Ureter (tissue), 1 donor: Measurements from ENCODE around the gene TTLL9. TPM values are rescaled to one million over a fixed set of nuclear protein-coding genes. Genes with fewer than 3 reads are reported as not detected.

Source experiments
- DNase-seq: peaks from one replicate; pipeline ENCODE4 v3.0.0-alpha.2; 2020; ENCODE audit warnings: low spot score
- total RNA-seq: library from RNA; stranded (reverse); gene quantifications from one replicate; pipeline ENCODE4 v1.2.4, GENCODE V29; 2023
- donor health status: DM: yes; HTN: yes; CAD: no.

Gene TTLL9
- total RNA-seq, 1 donor from 2014 or later, result 0.86 TPM

- DNase-seq, result no peak
Measured at GRCh38 chr20:31977080-31977479, 106.6 kb downstream of the TTLL9 start.

GRCh38 chr20:31979713-31980426 lies 109.4 kb downstream of the TTLL9 start:
- no peak for DNase-seq

- no peak for DNase-seq
Measured at GRCh38 chr20:31981784-31982183, 111.3 kb downstream of the TTLL9 start.

DNA sequence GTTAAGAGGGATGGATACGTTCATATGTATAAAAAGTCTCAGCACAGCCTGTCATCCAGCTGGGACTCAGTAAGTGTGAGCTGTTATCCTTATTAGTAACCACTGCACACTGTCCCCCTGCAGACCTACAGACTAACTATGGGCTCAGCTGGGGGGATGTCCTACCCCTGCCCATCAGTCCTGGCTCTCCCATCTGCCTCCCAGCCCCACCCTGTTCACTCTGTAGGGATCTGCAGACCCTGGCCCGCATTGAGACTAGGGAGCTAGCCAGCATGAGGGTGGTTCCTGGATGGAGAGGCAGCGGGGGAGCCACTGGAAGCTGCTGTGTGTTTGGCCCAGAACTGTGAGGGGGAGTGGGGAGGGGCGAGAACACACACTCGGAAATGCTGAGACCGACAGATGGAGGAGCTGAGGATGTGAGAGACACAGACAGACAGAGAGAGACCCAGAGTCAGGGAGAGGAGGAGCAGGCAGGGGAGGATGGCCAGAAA lies 114.6 kb downstream of the TTLL9 start:
- no peak for DNase-seq

- no peak for DNase-seq
Measured at GRCh38 chr20:31987744-31988143, 117.3 kb downstream of the TTLL9 start.

DNA sequence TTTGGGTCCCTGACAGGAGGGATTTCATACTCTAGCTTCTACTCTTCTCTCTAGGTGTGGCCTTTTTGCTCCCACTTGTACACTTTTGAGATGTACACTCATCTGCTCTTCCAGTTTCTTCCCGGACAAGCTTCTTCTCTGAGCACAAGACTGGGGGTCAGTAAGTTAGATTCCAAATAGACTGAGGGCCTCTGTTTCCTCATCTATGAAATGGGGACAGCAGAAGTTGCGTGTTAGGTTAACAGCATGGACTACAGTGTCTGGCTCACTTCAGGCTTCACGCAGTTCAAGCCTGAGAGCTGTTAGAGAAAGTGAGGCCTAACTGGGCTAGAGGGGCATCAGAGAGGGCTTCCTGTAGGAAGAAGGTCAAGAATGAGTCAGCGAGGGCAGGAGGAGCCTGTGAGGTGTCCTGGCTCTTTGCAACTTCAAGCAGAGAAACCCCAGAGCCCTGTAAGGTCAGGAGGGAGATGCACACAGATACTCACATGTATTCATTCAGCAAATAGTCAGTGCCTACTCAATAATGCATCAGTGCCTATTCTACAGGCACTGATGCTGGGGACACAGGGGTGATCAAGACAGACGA lies 118.1 kb downstream of the TTLL9 start:
- no peak for DNase-seq

DNA sequence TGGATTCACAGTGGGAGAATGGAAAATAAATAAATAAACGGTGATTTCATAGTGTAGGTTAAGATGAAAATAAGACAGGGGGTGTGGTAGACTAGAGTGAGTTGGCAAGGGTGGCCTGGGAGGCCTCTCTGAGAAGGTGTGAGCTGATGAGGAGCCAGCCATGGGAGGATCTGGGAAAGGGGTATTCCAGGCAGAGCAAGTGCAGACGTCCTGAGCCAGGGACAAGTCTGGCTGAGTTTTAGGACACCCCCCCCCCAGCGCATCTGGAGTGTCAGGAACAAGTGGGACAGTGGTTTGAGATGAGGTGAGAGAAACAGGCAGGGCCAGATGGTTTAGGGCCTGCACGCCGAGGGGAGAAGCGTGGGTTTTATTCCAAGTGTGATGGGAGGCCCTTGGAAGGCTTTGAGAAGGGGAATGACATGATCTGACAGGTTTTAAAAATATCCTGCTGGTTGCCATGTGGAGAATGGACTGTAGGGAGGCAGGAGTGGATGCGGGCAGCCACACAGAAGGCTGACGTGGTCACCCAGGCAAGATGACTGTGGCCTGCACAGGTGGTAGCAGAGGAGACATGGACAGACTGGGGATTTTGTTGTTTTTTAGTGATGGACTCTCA lies 118.7 kb downstream of the TTLL9 start:
- no peak for DNase-seq

DNA sequence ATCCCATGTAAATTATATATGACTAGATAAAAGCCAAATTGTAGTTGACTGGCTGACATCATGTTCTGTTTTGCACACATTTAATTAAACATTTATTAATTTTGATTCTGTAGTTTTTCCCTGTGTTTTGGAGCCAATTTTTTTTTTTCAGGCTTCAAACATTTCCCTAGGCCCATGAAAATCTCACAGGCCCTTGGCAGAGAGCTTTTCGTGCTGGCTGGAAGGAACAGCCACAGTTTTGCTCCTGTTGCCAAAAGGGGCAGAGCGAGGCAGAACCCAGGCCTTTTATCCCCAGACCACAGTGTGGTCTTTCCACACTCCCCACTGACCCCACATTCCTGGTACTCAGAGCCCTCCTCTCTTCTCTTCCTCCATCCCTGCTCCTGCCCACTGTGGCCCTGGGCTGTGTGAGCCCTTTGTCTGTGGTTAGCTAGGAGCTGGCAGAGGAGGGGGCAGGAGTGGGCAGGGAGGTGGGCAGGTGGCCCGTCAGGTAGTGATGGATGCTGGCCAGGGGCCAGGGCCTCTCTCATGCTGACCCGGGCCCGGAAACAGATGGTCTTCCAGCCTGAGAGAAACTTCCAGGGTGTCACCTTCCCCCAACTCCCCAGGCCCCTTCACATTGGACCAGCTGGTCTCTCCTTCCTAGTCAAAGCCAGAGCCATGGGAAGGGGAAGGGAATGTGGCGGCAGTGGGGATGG lies 120.4 kb downstream of the TTLL9 start:
- DNase-seq, result no peak

DNA sequence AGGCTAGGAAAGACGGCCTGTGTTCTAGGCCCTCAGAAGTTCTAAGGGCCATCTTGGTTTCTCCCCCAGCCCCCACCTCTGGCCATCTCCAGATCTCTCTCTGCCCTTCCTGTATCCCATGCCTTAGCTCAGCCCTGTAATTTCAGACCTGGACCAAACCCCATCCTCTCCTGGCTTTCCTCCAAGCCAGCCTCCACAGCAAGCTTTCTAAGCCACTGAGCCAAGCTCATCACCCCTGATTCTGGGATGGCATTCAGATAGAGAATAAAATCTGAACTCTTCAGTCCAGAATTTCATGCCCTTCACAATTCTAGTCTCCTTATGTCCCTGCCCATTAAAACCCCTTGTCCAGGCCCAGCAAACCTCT lies 120.9 kb downstream of the TTLL9 start:
- no peak for DNase-seq

- no peak for DNase-seq
Measured at GRCh38 chr20:31992086-31992485, 121.7 kb downstream of the TTLL9 start.

Other genes starting within 250 kb of the TTLL9 start
- gene COX4I2, start 232.7 kb upstream of the TTLL9 start, total RNA-seq, result 4.0 TPM
- gene BCL2L1, start 147.8 kb upstream of the TTLL9 start, total RNA-seq, result 91.4 TPM
- 0.81 TPM for gene TPX2, start 131.3 kb upstream of the TTLL9 start, total RNA-seq
- gene MYLK2, start 51.3 kb upstream of the TTLL9 start, total RNA-seq, result not detected
- not detected for gene FOXS1, start 25.0 kb upstream of the TTLL9 start, total RNA-seq
- 4.7 TPM for gene DUSP15, start 107 bp upstream of the TTLL9 start, total RNA-seq
- gene PDRG1, start 81.4 kb downstream of the TTLL9 start, total RNA-seq, result 12.1 TPM
- gene XKR7, start 97.5 kb downstream of the TTLL9 start, total RNA-seq, result 0.05 TPM
- 8.2 TPM for gene CCM2L, start 139.8 kb downstream of the TTLL9 start, total RNA-seq
- 6.1 TPM for gene HCK, start 181.6 kb downstream of the TTLL9 start, total RNA-seq
- 69.4 TPM for gene TM9SF4, start 239.1 kb downstream of the TTLL9 start, total RNA-seq